HL-60 (cell line): ENCODE results near the gene PDSS2.

Experiments used
- DNase-seq, 2 experiments: peaks; one replicate each; pipeline ENCODE4 v3.0.0-alpha.2; 2010 to 2020; ENCODE audit warnings: low read depth in 1 of 2, low spot score in 1 of 2
- H3K27ac ChIP-seq: fragments of 250-450 bp; sonication (Bioruptor Pico); replicated peaks from 2 replicates; pipeline ENCODE4 v1.5.1; 2020; ENCODE audit warnings: mild to moderate bottlenecking, moderate library complexity
- H3K27me3 ChIP-seq: fragments of 250-450 bp; sonication (Bioruptor Pico); 2 replicates; pipeline ENCODE4 v1.5.1; 2021; ENCODE audit warnings: mild to moderate bottlenecking, moderate library complexity; ENCODE audit not compliant: insufficient read depth, poor library complexity, severe bottlenecking
- H3K4me3 ChIP-seq: replicated peaks from 2 replicates; pipeline ENCODE4 v1.5.1; 2011; ENCODE audit warnings: mild to moderate bottlenecking, control low read depth, low read length; ENCODE audit not compliant: insufficient read depth
- GABPA ChIP-seq: IDR thresholded peaks from 2 replicates; pipeline ENCODE4 v1.6.1; 2012; ENCODE audit warnings: low read depth
- POLR2AphosphoS5 ChIP-seq: IDR thresholded peaks from 2 replicates; pipeline ENCODE4 v1.6.1; 2012; ENCODE audit warnings: low read depth
- SPI1 ChIP-seq: IDR thresholded peaks from 2 replicates; pipeline ENCODE4 v1.6.1; 2012; ENCODE audit warnings: low read depth, mild to moderate bottlenecking, borderline replicate concordance
- TF ChIP-seq, protein P1 (sequence below): IDR thresholded peaks from 2 replicates; pipeline ENCODE4 v1.6.1; 2012; ENCODE audit warnings: low read depth; ENCODE audit not compliant: insufficient replicate concordance
- TF ChIP-seq, protein P2 (sequence below): IDR thresholded peaks from one replicate; pipeline ENCODE4 v1.5.1; 2011; ENCODE audit warnings: low read length, control low read depth, inconsistent platforms; ENCODE audit not compliant: insufficient read depth

The PDSS2 gene

DNA sequence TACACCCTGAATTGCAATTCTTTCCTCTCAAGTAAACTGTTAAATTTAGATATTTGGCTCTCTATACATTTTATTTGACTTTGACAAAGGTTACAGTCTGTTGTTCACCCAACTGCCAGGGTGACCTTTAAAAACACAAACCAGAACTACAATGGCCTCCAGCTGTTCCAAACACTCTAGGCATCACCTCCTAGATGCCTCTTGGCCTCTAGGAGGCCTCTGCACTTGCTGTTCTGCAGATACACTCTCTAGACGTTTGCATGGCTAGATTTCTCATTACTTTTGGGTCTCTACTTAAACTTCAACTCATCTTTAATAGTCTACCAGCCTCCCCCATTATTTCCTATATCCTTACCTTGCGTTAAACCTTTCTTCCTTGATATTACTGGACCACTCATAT, 241.2 kb downstream of the PDSS2 start:
- no peak overlapping the region for H3K27ac ChIP-seq
- DNase-seq, result no peak
- no peak for TF ChIP-seq POLR2AphosphoS5
- no peak for TF ChIP-seq GABPA
- TF ChIP-seq, protein P1, sequence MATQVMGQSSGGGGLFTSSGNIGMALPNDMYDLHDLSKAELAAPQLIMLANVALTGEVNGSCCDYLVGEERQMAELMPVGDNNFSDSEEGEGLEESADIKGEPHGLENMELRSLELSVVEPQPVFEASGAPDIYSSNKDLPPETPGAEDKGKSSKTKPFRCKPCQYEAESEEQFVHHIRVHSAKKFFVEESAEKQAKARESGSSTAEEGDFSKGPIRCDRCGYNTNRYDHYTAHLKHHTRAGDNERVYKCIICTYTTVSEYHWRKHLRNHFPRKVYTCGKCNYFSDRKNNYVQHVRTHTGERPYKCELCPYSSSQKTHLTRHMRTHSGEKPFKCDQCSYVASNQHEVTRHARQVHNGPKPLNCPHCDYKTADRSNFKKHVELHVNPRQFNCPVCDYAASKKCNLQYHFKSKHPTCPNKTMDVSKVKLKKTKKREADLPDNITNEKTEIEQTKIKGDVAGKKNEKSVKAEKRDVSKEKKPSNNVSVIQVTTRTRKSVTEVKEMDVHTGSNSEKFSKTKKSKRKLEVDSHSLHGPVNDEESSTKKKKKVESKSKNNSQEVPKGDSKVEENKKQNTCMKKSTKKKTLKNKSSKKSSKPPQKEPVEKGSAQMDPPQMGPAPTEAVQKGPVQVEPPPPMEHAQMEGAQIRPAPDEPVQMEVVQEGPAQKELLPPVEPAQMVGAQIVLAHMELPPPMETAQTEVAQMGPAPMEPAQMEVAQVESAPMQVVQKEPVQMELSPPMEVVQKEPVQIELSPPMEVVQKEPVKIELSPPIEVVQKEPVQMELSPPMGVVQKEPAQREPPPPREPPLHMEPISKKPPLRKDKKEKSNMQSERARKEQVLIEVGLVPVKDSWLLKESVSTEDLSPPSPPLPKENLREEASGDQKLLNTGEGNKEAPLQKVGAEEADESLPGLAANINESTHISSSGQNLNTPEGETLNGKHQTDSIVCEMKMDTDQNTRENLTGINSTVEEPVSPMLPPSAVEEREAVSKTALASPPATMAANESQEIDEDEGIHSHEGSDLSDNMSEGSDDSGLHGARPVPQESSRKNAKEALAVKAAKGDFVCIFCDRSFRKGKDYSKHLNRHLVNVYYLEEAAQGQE, result no peak
- TF ChIP-seq, protein P2, sequence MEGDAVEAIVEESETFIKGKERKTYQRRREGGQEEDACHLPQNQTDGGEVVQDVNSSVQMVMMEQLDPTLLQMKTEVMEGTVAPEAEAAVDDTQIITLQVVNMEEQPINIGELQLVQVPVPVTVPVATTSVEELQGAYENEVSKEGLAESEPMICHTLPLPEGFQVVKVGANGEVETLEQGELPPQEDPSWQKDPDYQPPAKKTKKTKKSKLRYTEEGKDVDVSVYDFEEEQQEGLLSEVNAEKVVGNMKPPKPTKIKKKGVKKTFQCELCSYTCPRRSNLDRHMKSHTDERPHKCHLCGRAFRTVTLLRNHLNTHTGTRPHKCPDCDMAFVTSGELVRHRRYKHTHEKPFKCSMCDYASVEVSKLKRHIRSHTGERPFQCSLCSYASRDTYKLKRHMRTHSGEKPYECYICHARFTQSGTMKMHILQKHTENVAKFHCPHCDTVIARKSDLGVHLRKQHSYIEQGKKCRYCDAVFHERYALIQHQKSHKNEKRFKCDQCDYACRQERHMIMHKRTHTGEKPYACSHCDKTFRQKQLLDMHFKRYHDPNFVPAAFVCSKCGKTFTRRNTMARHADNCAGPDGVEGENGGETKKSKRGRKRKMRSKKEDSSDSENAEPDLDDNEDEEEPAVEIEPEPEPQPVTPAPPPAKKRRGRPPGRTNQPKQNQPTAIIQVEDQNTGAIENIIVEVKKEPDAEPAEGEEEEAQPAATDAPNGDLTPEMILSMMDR, result no peak
- no peak for TF ChIP-seq SPI1
- no peaks in the 10 kb centered on the region for H3K27me3 ChIP-seq
- no peak overlapping the region for H3K4me3 ChIP-seq

DNA sequence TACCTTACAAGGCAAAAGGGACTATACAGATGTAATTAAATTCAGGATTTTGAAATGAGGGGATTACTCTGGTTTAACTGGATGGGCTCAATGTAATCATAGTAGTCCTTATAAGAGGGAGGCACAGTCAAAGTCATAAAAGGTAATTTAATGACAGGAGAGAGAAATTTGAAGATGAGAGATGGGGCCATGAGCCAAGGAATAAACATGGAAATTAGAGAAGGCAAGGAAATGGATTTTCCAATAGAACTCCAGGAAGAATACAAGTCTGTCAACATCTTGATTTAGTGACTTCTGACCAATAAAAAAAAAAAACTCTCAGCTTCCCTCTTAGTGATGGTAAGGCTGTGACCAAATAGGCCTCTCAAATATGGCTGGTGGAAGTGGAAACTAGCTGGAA, 242.1 kb downstream of the PDSS2 start:
- H3K27ac ChIP-seq, result no peak overlapping the region
- H3K27me3 ChIP-seq, result no peaks in the 10 kb centered on the region
- H3K4me3 ChIP-seq, result no peak overlapping the region
- TF ChIP-seq SPI1 (no peak), POLR2AphosphoS5 (no peak), GABPA (no peak)
- TF ChIP-seq, protein P1, result no peak
- TF ChIP-seq, protein P2, result no peak
- no peak for DNase-seq

DNA sequence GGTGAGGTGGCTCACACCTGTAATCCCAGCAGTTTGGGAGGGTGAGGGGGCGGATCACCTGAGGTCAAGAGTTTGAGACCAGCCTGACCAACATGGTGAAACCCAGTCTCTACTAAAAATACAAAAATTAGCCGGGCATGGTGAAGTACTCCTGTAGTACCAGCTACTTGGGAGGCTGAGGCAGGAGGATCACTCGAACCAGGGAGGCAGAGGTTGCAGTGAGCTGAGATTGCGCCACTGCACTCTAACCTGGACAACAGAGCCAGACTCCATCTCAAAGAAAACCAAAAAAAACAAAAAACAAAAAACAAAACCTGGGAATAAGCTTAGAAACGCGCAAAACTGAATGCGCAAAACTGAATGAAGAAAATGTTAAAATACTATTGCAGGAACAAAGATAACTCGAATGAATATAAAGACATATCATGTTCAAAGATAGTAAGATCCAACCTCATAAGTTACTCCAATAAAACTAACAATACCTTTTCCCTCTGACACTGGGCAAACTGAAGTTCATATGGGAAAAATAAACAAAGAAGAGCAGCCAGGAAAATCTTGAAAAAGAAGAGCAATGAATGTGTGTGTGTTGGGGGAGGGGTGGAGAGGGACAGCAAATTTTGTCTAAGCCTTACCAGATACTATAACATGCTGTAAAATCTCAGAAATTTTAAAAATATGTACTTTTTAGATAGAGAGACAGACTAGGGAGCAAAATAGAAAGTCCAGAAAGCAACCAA, 243.0 kb downstream of the PDSS2 start:
- H3K27ac ChIP-seq, result no peak overlapping the region
- no peaks in the 10 kb centered on the region for H3K27me3 ChIP-seq
- DNase-seq, result no peak
- TF ChIP-seq GABPA (no peak), SPI1 (no peak), POLR2AphosphoS5 (no peak)
- TF ChIP-seq, protein P2, result no peak
- TF ChIP-seq, protein P1, result no peak
- H3K4me3 ChIP-seq, result no peak overlapping the region
